Measurements from ENCODE around the gene FAM83D.

FAM83D gene

GRCh38 chr20:38917657-38918056 is 8.6 kb upstream of the FAM83D start:
- Histone ChIP-seq H3K27me3 (ENCODE audit: low read depth, low read length) (no peaks in the 10 kb centered on the region), H3K4me1 (ENCODE audit: low read length) (no peaks in the 10 kb centered on the region), H3K79me2 (ENCODE audit: low read length) (peaks cover 21% of the 10 kb centered on the region), H2AFZ (ENCODE audit: low read depth, low read length) (no peak overlapping the region), H3K9me3 (ENCODE audit: insufficient read depth, low read length) (no peaks in the 10 kb centered on the region), H3K4me2 (ENCODE audit: low read length) (no peak overlapping the region), H3K36me3 (replicated peaks; ENCODE audit: low read depth, low read length) (peaks cover 90% of the 10 kb centered on the region), H4K20me1 (ENCODE audit: insufficient read depth, low read length) (peaks cover 26% of the 10 kb centered on the region), H3K9ac (ENCODE audit: low read length) (no peak overlapping the region), H3K27ac (ENCODE audit: low read length) (no peak overlapping the region), H3K4me3 (ENCODE audit: low read length) (no peak overlapping the region)
- no peak for TF ChIP-seq CTCF (IDR thresholded peaks at IDR 0.05; ENCODE audit: low read depth, low read length)
- no peak for TF ChIP-seq EZH2phosphoT487 (IDR thresholded peaks at IDR 0.05; ENCODE audit: low read depth)

GRCh38 chr20:38918172-38918571 is 8.0 kb upstream of the FAM83D start:
- Histone ChIP-seq H3K27ac (ENCODE audit: low read length) (no peak overlapping the region), H3K27me3 (ENCODE audit: low read depth, low read length) (no peaks in the 10 kb centered on the region), H3K4me1 (ENCODE audit: low read length) (no peaks in the 10 kb centered on the region), H3K79me2 (ENCODE audit: low read length) (peaks cover 17% of the 10 kb centered on the region), H3K4me3 (ENCODE audit: low read length) (no peak overlapping the region), H3K9me3 (ENCODE audit: insufficient read depth, low read length) (no peaks in the 10 kb centered on the region), H3K36me3 (replicated peaks; ENCODE audit: low read depth, low read length) (peaks cover 85% of the 10 kb centered on the region), H4K20me1 (ENCODE audit: insufficient read depth, low read length) (peaks cover 26% of the 10 kb centered on the region), H2AFZ (ENCODE audit: low read depth, low read length) (no peak overlapping the region), H3K9ac (ENCODE audit: low read length) (no peak overlapping the region), H3K4me2 (ENCODE audit: low read length) (no peak overlapping the region)
- TF ChIP-seq CTCF (IDR thresholded peaks at IDR 0.05; ENCODE audit: low read depth, low read length) (no peak), EZH2phosphoT487 (IDR thresholded peaks at IDR 0.05; ENCODE audit: low read depth) (no peak)

GRCh38 chr20:38919683-38920082 is 6.5 kb upstream of the FAM83D start:
- Histone ChIP-seq H3K4me2 (ENCODE audit: low read length) (no peak overlapping the region), H3K27me3 (ENCODE audit: low read depth, low read length) (no peaks in the 10 kb centered on the region), H3K27ac (ENCODE audit: low read length) (no peak overlapping the region), H3K4me1 (ENCODE audit: low read length) (no peaks in the 10 kb centered on the region), H4K20me1 (ENCODE audit: insufficient read depth, low read length) (peaks cover 19% of the 10 kb centered on the region), H3K9me3 (ENCODE audit: insufficient read depth, low read length) (no peaks in the 10 kb centered on the region), H3K79me2 (ENCODE audit: low read length) (peaks cover 6% of the 10 kb centered on the region; the same call in 1 of the 2 replicates), H3K36me3 (replicated peaks; ENCODE audit: low read depth, low read length) (peaks cover 78% of the 10 kb centered on the region), H2AFZ (ENCODE audit: low read depth, low read length) (no peak overlapping the region), H3K4me3 (ENCODE audit: low read length) (no peak overlapping the region), H3K9ac (ENCODE audit: low read length) (no peak overlapping the region)
- TF ChIP-seq CTCF (IDR thresholded peaks at IDR 0.05; ENCODE audit: low read depth, low read length) (no peak), EZH2phosphoT487 (IDR thresholded peaks at IDR 0.05; ENCODE audit: low read depth) (no peak)

GRCh38 chr20:38920411-38920810 is 5.8 kb upstream of the FAM83D start:
- no peaks in the 10 kb centered on the region for H3K4me1 ChIP-seq (ENCODE audit: low read length)
- H3K36me3 ChIP-seq (replicated peaks; ENCODE audit: low read depth, low read length) = peaks cover 71% of the 10 kb centered on the region
- no peak overlapping the region for H3K4me2 ChIP-seq (ENCODE audit: low read length)
- no peak overlapping the region for H2AFZ ChIP-seq (ENCODE audit: low read depth, low read length)
- H4K20me1 ChIP-seq (ENCODE audit: insufficient read depth, low read length) = peaks cover 19% of the 10 kb centered on the region
- H3K9ac ChIP-seq (ENCODE audit: low read length) = no peak overlapping the region
- H3K9me3 ChIP-seq (ENCODE audit: insufficient read depth, low read length) = no peaks in the 10 kb centered on the region
- no peak overlapping the region for H3K27ac ChIP-seq (ENCODE audit: low read length)
- no peaks in the 10 kb centered on the region for H3K27me3 ChIP-seq (ENCODE audit: low read depth, low read length)
- TF ChIP-seq CTCF (IDR thresholded peaks at IDR 0.05; ENCODE audit: low read depth, low read length) (no peak), EZH2phosphoT487 (IDR thresholded peaks at IDR 0.05; ENCODE audit: low read depth) (no peak)
- peaks cover 5% of the 10 kb centered on the region; the same call in 1 of the 2 replicates for H3K79me2 ChIP-seq (ENCODE audit: low read length)
- H3K4me3 ChIP-seq (ENCODE audit: low read length) = no peak overlapping the region

All from OCI-LY3 (cell line).